Erythroblast (primary cell): ENCODE results near the gene CAMSAP1.

Experiments used
- GATA1 ChIP-seq: IDR thresholded peaks from 2 replicates; pipeline ENCODE4 v1.6.1; 2011; ENCODE audit warnings: low read depth, mild to moderate bottlenecking, control low read depth, low read length, moderate library complexity
- POLR2A ChIP-seq: IDR thresholded peaks from 2 replicates; pipeline ENCODE4 v1.6.1; 2011; ENCODE audit warnings: mild to moderate bottlenecking, low read length

GRCh38 chr9:135788576-135789300 is 118.6 kb downstream of the CAMSAP1 start:
- TF ChIP-seq POLR2A (no peak), GATA1 (no peak)
